HCT116 (cell line): ENCODE measurements around the gene TAF5. TPM values are rescaled to one million over a fixed set of nuclear protein-coding genes. Genes with fewer than 3 reads are reported as not detected.
A peak's percentile ranks its signal among the peaks of the same experiment; 100 is the strongest.

Experiments
- ATAC-seq: fragments of 200-7000 bp; cut with Tn5 transposase; 2 replicates; pipeline ENCODE4 v1.9.1; 2020; ENCODE audit warnings: mild to moderate bottlenecking, moderate library complexity
- BruUV-seq: library from RNA; stranded (reverse); fragments of 400-500 nt; replicated peaks from 2 replicates; lab custom pipeline; 2021; lab: Mats Ljungman, UMichigan
- CTCF ChIA-PET: fragments of 300-600 bp; sonication (Branson Sonifier 250); formaldehyde crosslinking; loops from one replicate; lab custom pipeline; 2021; ENCODE audit warnings: antibody characterized with exemption; lab: Charles Lee
- POLR2A ChIA-PET: fragments of 300-600, 350-600 bp; sonication (Branson Sonifier 250); formaldehyde crosslinking; loops from one replicate; lab custom pipeline; 2021; ENCODE audit warnings: antibody characterized with exemption; lab: Charles Lee
- RAD21 ChIA-PET, 2 experiments: fragments of 300-600 bp; sonication (Branson Sonifier 250); formaldehyde crosslinking; loops; one replicate each; lab custom pipeline; 2023; ENCODE audit warnings: low total read pairs in 2 of 2; ENCODE audit not compliant: uncharacterized antibody in 2 of 2, unreplicated experiment in 2 of 2, low non-redundant PET in 1 of 2; lab: Charles Lee
- DNase-seq: peaks from one replicate; pipeline ENCODE4 v3.0.0-alpha.2; 2010; ENCODE audit warnings: low read depth, low spot score
- H2AFZ ChIP-seq: fragments of 200-600 bp; shearing (Covaris generic), sonication (generic); 2 replicates; pipeline ENCODE4 v1.6.1; 2017; ENCODE audit warnings: low read depth, mixed run types, mixed read lengths, antibody characterized with exemption, low read length; ENCODE audit not compliant: poor library complexity, severe bottlenecking
- H3K27ac ChIP-seq: 2 replicates; pipeline ENCODE4 v1.5.1; 2012; ENCODE audit warnings: low read depth, low read length
- H3K27me3 ChIP-seq: fragments of 200-600 bp; sonication (generic); 2 replicates; pipeline ENCODE4 v1.6.1; 2016; ENCODE audit warnings: mixed run types, low read length, mixed read lengths; ENCODE audit not compliant: insufficient read depth
- H3K36me3 ChIP-seq, 2 experiments: fragments of 200-500 bp in 1 of 2; fragments of 200-600 bp in 1 of 2; sonication (Bioruptor generic) in 1 of 2; sonication (generic) in 1 of 2; 2 replicates each; pipeline versions ENCODE4 v1.5.1 to v1.6.1; 2014 to 2016; ENCODE audit warnings: low read length in 2 of 2, inconsistent platforms in 1 of 2, mixed read lengths in 1 of 2, mixed run types in 1 of 2; ENCODE audit not compliant: insufficient read depth in 2 of 2, control insufficient read depth in 1 of 2
- H3K4me1 ChIP-seq, 2 experiments: fragments of 200-600 bp in 1 of 2; sonication (generic) in 1 of 2; 2 replicates each; pipeline versions ENCODE4 v1.5.1 to v1.6.1; 2012 to 2017; ENCODE audit warnings: low read length in 2 of 2, inconsistent platforms in 1 of 2, mild to moderate bottlenecking in 1 of 2, mixed read lengths in 1 of 2, mixed run types in 1 of 2, moderate library complexity in 1 of 2; ENCODE audit not compliant: insufficient read depth in 2 of 2, control insufficient read depth in 1 of 2
- H3K4me2 ChIP-seq: fragments of 200-600 bp; sonication (generic); 2 replicates; pipeline ENCODE4 v1.6.1; 2017; ENCODE audit warnings: mixed run types, low read length, mixed read lengths
- H3K4me3 ChIP-seq, 2 experiments: fragments of 200-600 bp in 1 of 2; sonication (generic) in 1 of 2; replicated peaks in 1 of 2; 2 replicates each; pipeline ENCODE4 v1.5.1; 2011 to 2016; ENCODE audit warnings: low read length in 2 of 2, control low read depth in 1 of 2, low read depth in 1 of 2, mild to moderate bottlenecking in 1 of 2, mixed read lengths in 1 of 2, mixed run types in 1 of 2
- H3K79me2 ChIP-seq: fragments of 200-600 bp; sonication (generic); 2 replicates; pipeline ENCODE4 v1.6.1; 2017; ENCODE audit warnings: mild to moderate bottlenecking, mixed run types, low read length, moderate library complexity, mixed read lengths; ENCODE audit not compliant: insufficient read depth
- H3K9ac ChIP-seq: fragments of 200-600 bp; sonication (generic); 2 replicates; pipeline ENCODE4 v1.6.1; 2016; ENCODE audit warnings: low read length, mixed read lengths
- H3K9me2 ChIP-seq: fragments of 200-600 bp; sonication (generic), shearing (Covaris generic); 2 replicates; pipeline ENCODE4 v1.6.1; 2017; ENCODE audit warnings: mixed run types, mild to moderate bottlenecking, moderate library complexity; ENCODE audit not compliant: insufficient read depth
- H3K9me3 ChIP-seq, 2 experiments: fragments of 200-500 bp in 1 of 2; fragments of 200-600 bp in 1 of 2; sonication (Bioruptor generic) in 1 of 2; sonication (generic) in 1 of 2; 2 replicates each; pipeline ENCODE4 v1.6.1; 2014 to 2017; ENCODE audit warnings: low read length in 2 of 2, mixed read lengths in 2 of 2, inconsistent platforms in 1 of 2, low read depth in 1 of 2, mild to moderate bottlenecking in 1 of 2, mixed run types in 1 of 2, moderate library complexity in 1 of 2; ENCODE audit not compliant: control insufficient read depth in 1 of 2, insufficient read depth in 1 of 2
- H4K20me1 ChIP-seq: fragments of 200-600 bp; sonication (generic), shearing (Covaris generic); 2 replicates; pipeline ENCODE4 v1.6.1; 2017; ENCODE audit warnings: mixed run types, mild to moderate bottlenecking, moderate library complexity; ENCODE audit not compliant: insufficient read depth
- ATF3 ChIP-seq: IDR thresholded peaks from 2 replicates; pipeline ENCODE4 v1.6.1; 2012
- CBX3 ChIP-seq: IDR thresholded peaks from 2 replicates; pipeline ENCODE4 v1.6.1; 2012; ENCODE audit warnings: low read depth
- CEBPB ChIP-seq: IDR thresholded peaks from 2 replicates; pipeline ENCODE4 v1.6.1; 2012; ENCODE audit warnings: low read depth
- EGR1 ChIP-seq: IDR thresholded peaks from 2 replicates; pipeline ENCODE4 v1.6.1; 2012; ENCODE audit warnings: low read depth
- EZH2 ChIP-seq: fragments of 200-600 bp; sonication (generic); IDR thresholded peaks from 2 replicates; pipeline ENCODE4 v1.6.1; 2017; ENCODE audit warnings: antibody characterized with exemption, mixed run types
- EZH2phosphoT487 ChIP-seq: fragments of 200-600 bp; IDR thresholded peaks from 2 replicates; pipeline ENCODE4 v1.6.1; 2018; ENCODE audit warnings: antibody characterized with exemption, borderline replicate concordance
- FOSL1 ChIP-seq: IDR thresholded peaks from 2 replicates; pipeline ENCODE4 v1.6.1; 2012; ENCODE audit warnings: low read depth
- JUND ChIP-seq: IDR thresholded peaks from 2 replicates; pipeline ENCODE4 v1.6.1; 2012
- POLR2A ChIP-seq: IDR thresholded peaks from 2 replicates; pipeline ENCODE4 v1.7.0; 2011; ENCODE audit warnings: borderline replicate concordance; ENCODE audit not compliant: insufficient read depth, insufficient read length; ENCODE audit errors: extremely low read depth
- RAD21 ChIP-seq: IDR thresholded peaks from 2 replicates; pipeline ENCODE4 v1.6.1; 2012; ENCODE audit warnings: low read depth, mild to moderate bottlenecking
- SIN3A ChIP-seq: IDR thresholded peaks from 2 replicates; pipeline ENCODE4 v1.6.1; 2012; ENCODE audit warnings: low read depth
- SP1 ChIP-seq: IDR thresholded peaks from 2 replicates; pipeline ENCODE4 v1.6.1; 2012; ENCODE audit warnings: low read depth
- SRF ChIP-seq: IDR thresholded peaks from 2 replicates; pipeline ENCODE4 v1.6.1; 2012; ENCODE audit warnings: low read depth
- TCF7L2 ChIP-seq: IDR thresholded peaks from 2 replicates; pipeline ENCODE4 v1.7.0; 2011; ENCODE audit warnings: borderline replicate concordance, inconsistent platforms; ENCODE audit not compliant: insufficient read depth, insufficient read length; ENCODE audit errors: extremely low read depth
- YY1 ChIP-seq: IDR thresholded peaks from 2 replicates; pipeline ENCODE4 v1.6.1; 2011; ENCODE audit warnings: low read length, low read depth, moderate library complexity, mild to moderate bottlenecking; ENCODE audit not compliant: insufficient replicate concordance; ENCODE audit errors: extremely low read depth
- ZBTB33 ChIP-seq: IDR thresholded peaks from 2 replicates; pipeline ENCODE4 v1.6.1; 2011; ENCODE audit warnings: mild to moderate bottlenecking, low read length, moderate library complexity; ENCODE audit not compliant: insufficient replicate concordance; ENCODE audit errors: extremely low read depth
- ZFX ChIP-seq: fragments of 450-650 bp; IDR thresholded peaks from 2 replicates; pipeline ENCODE4 v1.6.1; 2017
- ZNF274 ChIP-seq: fragments of 200-500 bp; sonication (Bioruptor generic); IDR thresholded peaks from 2 replicates; pipeline ENCODE4 v1.6.1; 2014; ENCODE audit warnings: mild to moderate bottlenecking, low read depth, low read length, inconsistent platforms
- intact Hi-C: fragments of 100-400 bp; cut with micrococcal nuclease; formaldehyde crosslinking; loops from 2 replicates; pipeline ENCODE4 v1.10.0; 2022
- total RNA-seq: library from RNA; stranded (reverse); gene quantifications from one replicate; pipeline ENCODE4 v1.2.1, GENCODE V29; 2021; ENCODE audit not compliant: unreplicated experiment
- TF ChIP-seq, protein P1 (sequence below): IDR thresholded peaks from 2 replicates; pipeline ENCODE4 v1.6.1; 2012; ENCODE audit warnings: low read depth

The TAF5 gene
- total RNA-seq, 1 experiment from 2014 or later, result 9.2 TPM

DNA sequence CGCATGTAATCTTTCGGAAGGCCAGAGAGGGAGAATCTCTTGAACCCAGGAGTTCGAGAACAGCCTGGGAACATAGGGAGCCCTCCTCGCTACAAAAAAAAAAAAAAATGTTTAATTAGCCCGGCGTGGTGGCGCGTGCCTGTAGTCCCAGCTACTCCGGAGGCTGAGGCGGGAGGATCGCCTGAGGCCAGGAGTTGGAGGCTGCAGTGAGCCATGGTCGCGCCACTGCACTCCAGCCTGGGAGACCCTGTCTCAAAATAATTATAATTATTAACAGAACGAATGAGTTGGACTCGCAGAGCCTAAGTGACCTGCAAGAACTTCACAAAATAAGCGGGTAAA, 17.6 kb upstream of the TAF5 start:
- RAD21 ChIA-PET, result interaction anchor here in 1 of 2 experiments (0.7 kb wide), 1 partner anchor 142 kb away, joined by 4 read pairs; no protein-coding TSS in a partner anchor
- POLR2A ChIA-PET, result interaction anchor here (1.4 kb wide), 1 partner anchor 19 kb away, joined by 4 read pairs; no protein-coding TSS in a partner anchor
- Histone ChIP-seq H3K9me3 (no peaks in the 10 kb centered on the region), H3K4me3 (peak overlapping the region; percentile 87 to 89), H3K4me1 (peaks cover 3 to 21% of the 10 kb centered on the region in 2 experiments; a peak in 3 of 4 replicates), H3K4me2 (peak overlapping the region; percentile 83), H3K9ac (peak overlapping the region; percentile 94), H3K36me3 (peaks cover 21 to 24% of the 10 kb centered on the region in 2 experiments), H3K79me2 (peaks cover 33% of the 10 kb centered on the region), H3K9me2 (no peaks in the 10 kb centered on the region), H3K27me3 (no peaks in the 10 kb centered on the region), H3K27ac (peak overlapping the region; percentile 84), H4K20me1 (no peaks in the 10 kb centered on the region), H2AFZ (no peak overlapping the region)
- intact Hi-C loops, result no loop called here
- no TSS peak for BruUV-seq
- TF ChIP-seq EZH2, result no peak
- TF ChIP-seq SP1, result no peak
- no peak for TF ChIP-seq ZBTB33
- TF ChIP-seq SIN3A, result no peak
- no peak for TF ChIP-seq RAD21
- no peak for TF ChIP-seq FOSL1
- no peak for TF ChIP-seq EZH2phosphoT487
- no peak for TF ChIP-seq CBX3
- no peak for TF ChIP-seq JUND
- no peak for TF ChIP-seq SRF
- TF ChIP-seq POLR2A, result no peak
- no peak for TF ChIP-seq TCF7L2
- TF ChIP-seq ATF3, result no peak
- no peak for TF ChIP-seq YY1
- TF ChIP-seq, protein P1, sequence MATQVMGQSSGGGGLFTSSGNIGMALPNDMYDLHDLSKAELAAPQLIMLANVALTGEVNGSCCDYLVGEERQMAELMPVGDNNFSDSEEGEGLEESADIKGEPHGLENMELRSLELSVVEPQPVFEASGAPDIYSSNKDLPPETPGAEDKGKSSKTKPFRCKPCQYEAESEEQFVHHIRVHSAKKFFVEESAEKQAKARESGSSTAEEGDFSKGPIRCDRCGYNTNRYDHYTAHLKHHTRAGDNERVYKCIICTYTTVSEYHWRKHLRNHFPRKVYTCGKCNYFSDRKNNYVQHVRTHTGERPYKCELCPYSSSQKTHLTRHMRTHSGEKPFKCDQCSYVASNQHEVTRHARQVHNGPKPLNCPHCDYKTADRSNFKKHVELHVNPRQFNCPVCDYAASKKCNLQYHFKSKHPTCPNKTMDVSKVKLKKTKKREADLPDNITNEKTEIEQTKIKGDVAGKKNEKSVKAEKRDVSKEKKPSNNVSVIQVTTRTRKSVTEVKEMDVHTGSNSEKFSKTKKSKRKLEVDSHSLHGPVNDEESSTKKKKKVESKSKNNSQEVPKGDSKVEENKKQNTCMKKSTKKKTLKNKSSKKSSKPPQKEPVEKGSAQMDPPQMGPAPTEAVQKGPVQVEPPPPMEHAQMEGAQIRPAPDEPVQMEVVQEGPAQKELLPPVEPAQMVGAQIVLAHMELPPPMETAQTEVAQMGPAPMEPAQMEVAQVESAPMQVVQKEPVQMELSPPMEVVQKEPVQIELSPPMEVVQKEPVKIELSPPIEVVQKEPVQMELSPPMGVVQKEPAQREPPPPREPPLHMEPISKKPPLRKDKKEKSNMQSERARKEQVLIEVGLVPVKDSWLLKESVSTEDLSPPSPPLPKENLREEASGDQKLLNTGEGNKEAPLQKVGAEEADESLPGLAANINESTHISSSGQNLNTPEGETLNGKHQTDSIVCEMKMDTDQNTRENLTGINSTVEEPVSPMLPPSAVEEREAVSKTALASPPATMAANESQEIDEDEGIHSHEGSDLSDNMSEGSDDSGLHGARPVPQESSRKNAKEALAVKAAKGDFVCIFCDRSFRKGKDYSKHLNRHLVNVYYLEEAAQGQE, result no peak
- no peak for TF ChIP-seq ZFX
- TF ChIP-seq ZNF274, result no peak
- TF ChIP-seq CEBPB, result no peak
- TF ChIP-seq EGR1, result no peak
- CTCF ChIA-PET, result interaction anchor here (1.4 kb wide), 1 partner anchor 111 kb away, joined by 5 read pairs; no protein-coding TSS in a partner anchor
- DNase-seq (no peak), ATAC-seq (peak; percentile 9; the same call in 1 of the 2 replicates)
